KMS-11 (cell line): ENCODE measurements around the gene MED27.

Source experiments
- H2AFZ ChIP-seq: fragments of 200-600 bp; sonication (generic); 2 replicates; pipeline ENCODE4 v1.6.1; 2016; ENCODE audit warnings: antibody characterized with exemption, mixed run types, low read depth
- H3K27ac ChIP-seq: fragments of 200-600 bp; sonication (generic); 2 replicates; pipeline ENCODE4 v1.6.1; 2016; ENCODE audit warnings: mild to moderate bottlenecking, mixed run types
- H3K27me3 ChIP-seq: fragments of 200-600 bp; sonication (generic); 2 replicates; pipeline ENCODE4 v1.6.1; 2017; ENCODE audit warnings: mild to moderate bottlenecking, low read depth, mixed run types, moderate library complexity; ENCODE audit not compliant: insufficient read depth
- H3K36me3 ChIP-seq: fragments of 200-600 bp; sonication (generic); 2 replicates; pipeline ENCODE4 v1.6.1; 2017; ENCODE audit warnings: mild to moderate bottlenecking, mixed run types; ENCODE audit not compliant: insufficient read depth
- H3K4me1 ChIP-seq: fragments of 200-600 bp; sonication (generic); 2 replicates; pipeline ENCODE4 v1.6.1; 2016; ENCODE audit warnings: mild to moderate bottlenecking, low read depth, mixed run types; ENCODE audit not compliant: poor library complexity, severe bottlenecking
- H3K4me2 ChIP-seq: fragments of 200-600 bp; sonication (generic); 2 replicates; pipeline ENCODE4 v1.7.0; 2016; ENCODE audit warnings: mild to moderate bottlenecking, mixed run types
- H3K4me3 ChIP-seq: fragments of 200-600 bp; sonication (generic); IDR thresholded peaks from 2 replicates; pipeline ENCODE4 v1.6.1; 2017; ENCODE audit warnings: low read depth, low read length, mixed read lengths; ENCODE audit not compliant: insufficient read depth
- H3K79me2 ChIP-seq: fragments of 200-600 bp; sonication (generic); 2 replicates; pipeline ENCODE4 v1.6.1; 2016; ENCODE audit warnings: low read depth, mixed run types; ENCODE audit not compliant: insufficient read depth
- H3K9ac ChIP-seq: fragments of 200-600 bp; sonication (generic); 2 replicates; pipeline ENCODE4 v1.6.1; 2016; ENCODE audit warnings: mild to moderate bottlenecking, mixed run types
- H4K20me1 ChIP-seq: fragments of 200-600 bp; sonication (generic); 2 replicates; pipeline ENCODE4 v1.6.1; 2016; ENCODE audit warnings: mild to moderate bottlenecking, mixed run types; ENCODE audit not compliant: insufficient read depth
- CTCF ChIP-seq: fragments of 200-600 bp; sonication (generic); conservative IDR thresholded peaks from 2 replicates; pipeline ENCODE4 v1.6.1; 2017; ENCODE audit warnings: low read depth, mild to moderate bottlenecking, antibody characterized with exemption, low read length, moderate library complexity, mixed read lengths

MED27 gene

GRCh38 chr9:131934673-131935072 is 145.0 kb downstream of the MED27 start:
- Histone ChIP-seq H4K20me1 (no peaks in the 10 kb centered on the region), H3K27me3 (no peaks in the 10 kb centered on the region), H3K4me1 (no peaks in the 10 kb centered on the region), H3K9ac (no peak overlapping the region), H3K79me2 (no peaks in the 10 kb centered on the region; the same call in 1 of the 2 replicates), H3K36me3 (no peaks in the 10 kb centered on the region), H3K4me2 (no peak overlapping the region), H2AFZ (no peak overlapping the region), H3K27ac (no peak overlapping the region), H3K4me3 (no peak overlapping the region)
- TF ChIP-seq CTCF, result no peak

GRCh38 chr9:131927091-131927490 is 152.6 kb downstream of the MED27 start:
- no peak overlapping the region for H3K9ac ChIP-seq
- H3K36me3 ChIP-seq, result no peaks in the 10 kb centered on the region
- H3K4me1 ChIP-seq, result no peaks in the 10 kb centered on the region
- no peak overlapping the region for H3K27ac ChIP-seq
- H3K4me3 ChIP-seq, result no peak overlapping the region
- H3K27me3 ChIP-seq, result no peaks in the 10 kb centered on the region
- no peak for TF ChIP-seq CTCF
- H3K4me2 ChIP-seq, result no peak overlapping the region
- no peak overlapping the region for H2AFZ ChIP-seq
- H4K20me1 ChIP-seq, result no peaks in the 10 kb centered on the region
- H3K79me2 ChIP-seq, result no peaks in the 10 kb centered on the region

- Histone ChIP-seq H3K36me3 (no peaks in the 10 kb centered on the region), H4K20me1 (no peaks in the 10 kb centered on the region), H3K79me2 (no peaks in the 10 kb centered on the region), H3K27me3 (no peaks in the 10 kb centered on the region), H3K4me1 (no peaks in the 10 kb centered on the region), H3K27ac (no peak overlapping the region), H3K4me3 (no peak overlapping the region), H2AFZ (no peak overlapping the region), H3K9ac (no peak overlapping the region), H3K4me2 (no peak overlapping the region)
- no peak for TF ChIP-seq CTCF
These were observed 153.2 kb downstream of the MED27 start for GRCh38 chr9:131926360-131926922.

GRCh38 chr9:131925677-131926177 is 153.9 kb downstream of the MED27 start:
- H3K27ac ChIP-seq, result no peak overlapping the region
- H3K4me1 ChIP-seq, result no peaks in the 10 kb centered on the region
- TF ChIP-seq CTCF, result no peak
- no peaks in the 10 kb centered on the region for H3K79me2 ChIP-seq
- H2AFZ ChIP-seq, result no peak overlapping the region
- H3K27me3 ChIP-seq, result no peaks in the 10 kb centered on the region
- H3K4me2 ChIP-seq, result no peak overlapping the region
- H3K36me3 ChIP-seq, result no peaks in the 10 kb centered on the region
- no peak overlapping the region for H3K9ac ChIP-seq
- no peak overlapping the region for H3K4me3 ChIP-seq
- no peaks in the 10 kb centered on the region for H4K20me1 ChIP-seq
